Astrocyte (in vitro differentiated cells and primary cell): ENCODE measurements around the gene ZNF48.

Source experiments
- EZH2 ChIP-seq: IDR thresholded peaks from 2 replicates; pipeline ENCODE4 v1.6.1; 2012; ENCODE audit warnings: mild to moderate bottlenecking, low read length, inconsistent platforms; ENCODE audit not compliant: insufficient read depth
- TF ChIP-seq, protein P1 (sequence below): IDR thresholded peaks from 2 replicates; pipeline ENCODE4 v1.5.1; 2011; ENCODE audit warnings: low read depth, mild to moderate bottlenecking, inconsistent platforms, low read length, moderate library complexity; ENCODE audit not compliant: insufficient read depth

- TF ChIP-seq, protein P1, sequence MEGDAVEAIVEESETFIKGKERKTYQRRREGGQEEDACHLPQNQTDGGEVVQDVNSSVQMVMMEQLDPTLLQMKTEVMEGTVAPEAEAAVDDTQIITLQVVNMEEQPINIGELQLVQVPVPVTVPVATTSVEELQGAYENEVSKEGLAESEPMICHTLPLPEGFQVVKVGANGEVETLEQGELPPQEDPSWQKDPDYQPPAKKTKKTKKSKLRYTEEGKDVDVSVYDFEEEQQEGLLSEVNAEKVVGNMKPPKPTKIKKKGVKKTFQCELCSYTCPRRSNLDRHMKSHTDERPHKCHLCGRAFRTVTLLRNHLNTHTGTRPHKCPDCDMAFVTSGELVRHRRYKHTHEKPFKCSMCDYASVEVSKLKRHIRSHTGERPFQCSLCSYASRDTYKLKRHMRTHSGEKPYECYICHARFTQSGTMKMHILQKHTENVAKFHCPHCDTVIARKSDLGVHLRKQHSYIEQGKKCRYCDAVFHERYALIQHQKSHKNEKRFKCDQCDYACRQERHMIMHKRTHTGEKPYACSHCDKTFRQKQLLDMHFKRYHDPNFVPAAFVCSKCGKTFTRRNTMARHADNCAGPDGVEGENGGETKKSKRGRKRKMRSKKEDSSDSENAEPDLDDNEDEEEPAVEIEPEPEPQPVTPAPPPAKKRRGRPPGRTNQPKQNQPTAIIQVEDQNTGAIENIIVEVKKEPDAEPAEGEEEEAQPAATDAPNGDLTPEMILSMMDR = no peak
- no peak for TF ChIP-seq EZH2
Observed at GRCh38 chr16:30353438-30354129, 41.6 kb upstream of the ZNF48 start.
